Left ventricle myocardium inferior (tissue), 1 donor: ENCODE measurements around the gene CPXM2. TPM values are rescaled to one million over a fixed set of nuclear protein-coding genes. Genes with fewer than 3 reads are reported as not detected.

Experiments
- DNase-seq: peaks from one replicate; pipeline ENCODE4 v3.0.0-alpha.2; 2020
- H3K27ac ChIP-seq: fragments of 200-600 bp; replicated peaks from 2 replicates; pipeline ENCODE4 v1.8.0; 2021
- H3K27me3 ChIP-seq: fragments of 200-600 bp; 2 replicates; pipeline ENCODE4 v1.8.0; 2021; ENCODE audit warnings: low read depth
- H3K36me3 ChIP-seq: fragments of 200-600 bp; 2 replicates; pipeline ENCODE4 v1.8.0; 2021
- H3K4me1 ChIP-seq: fragments of 200-600 bp; 2 replicates; pipeline ENCODE4 v1.8.0; 2021
- H3K4me3 ChIP-seq: fragments of 200-600 bp; 2 replicates; pipeline ENCODE4 v1.8.0; 2021; ENCODE audit warnings: mild to moderate bottlenecking, moderate library complexity
- H3K9me3 ChIP-seq: fragments of 200-600 bp; replicated peaks from 2 replicates; pipeline ENCODE4 v1.8.0; 2021
- CTCF ChIP-seq: fragments of 200-600 bp; IDR thresholded peaks from 2 replicates; pipeline ENCODE4 v1.8.0; 2021; ENCODE audit warnings: antibody characterized with exemption, mild to moderate bottlenecking, borderline replicate concordance
- intact Hi-C: fragments of 100-400 bp; cut with micrococcal nuclease; formaldehyde crosslinking; loops from one replicate; pipeline ENCODE4 v1.11.0; 2022
- total RNA-seq: library from RNA; stranded (reverse); fragmentation: NEBNext Ultra II Directional; extraction: Animal tissue kit (Norgen Biotek cat#: 25700); gene quantifications from one replicate; pipeline ENCODE4 v1.2.1, GENCODE V29; 2021
- donor health status: DM: no; HTN: yes; CAD: no; lungs with severe emphysema.

Gene CPXM2
- total RNA-seq, 1 donor from 2014 or later: 4.5 TPM

- no peak for TF ChIP-seq CTCF
- peaks cover 52% of the 10 kb centered on the region for H3K27me3 ChIP-seq
- H3K27ac ChIP-seq: no peak overlapping the region
- H3K4me3 ChIP-seq: no peak overlapping the region
- DNase-seq: no peak
- intact Hi-C loops: no loop called here
- H3K36me3 ChIP-seq: no peaks in the 10 kb centered on the region
- H3K9me3 ChIP-seq: peaks cover 8% of the 10 kb centered on the region
- no peaks in the 10 kb centered on the region for H3K4me1 ChIP-seq
Measured at GRCh38 chr10:123747426-123747825, 144.2 kb downstream of the CPXM2 start.

GRCh38 chr10:123746942-123747341 lies 144.7 kb downstream of the CPXM2 start:
- H3K4me3 ChIP-seq: no peak overlapping the region
- peaks cover 52% of the 10 kb centered on the region for H3K27me3 ChIP-seq
- no peak for DNase-seq
- no peaks in the 10 kb centered on the region for H3K4me1 ChIP-seq
- no peaks in the 10 kb centered on the region for H3K36me3 ChIP-seq
- no peak overlapping the region for H3K27ac ChIP-seq
- no peak for TF ChIP-seq CTCF
- H3K9me3 ChIP-seq: peaks cover 8% of the 10 kb centered on the region
- intact Hi-C loops: no loop called here

- intact Hi-C loops: no loop called here
- Histone ChIP-seq H3K36me3 (no peaks in the 10 kb centered on the region), H3K4me1 (no peaks in the 10 kb centered on the region), H3K4me3 (no peak overlapping the region), H3K27me3 (peaks cover 51% of the 10 kb centered on the region), H3K27ac (no peak overlapping the region), H3K9me3 (peaks cover 8% of the 10 kb centered on the region)
- TF ChIP-seq CTCF: no peak
- DNase-seq: no peak
Measured at GRCh38 chr10:123746520-123746919, 145.1 kb downstream of the CPXM2 start.

- H3K4me1 ChIP-seq: no peaks in the 10 kb centered on the region
- intact Hi-C loops: no loop called here
- no peak for DNase-seq
- no peak for TF ChIP-seq CTCF
- H3K36me3 ChIP-seq: no peaks in the 10 kb centered on the region
- H3K27me3 ChIP-seq: peaks cover 53% of the 10 kb centered on the region
- no peak overlapping the region for H3K4me3 ChIP-seq
- H3K9me3 ChIP-seq: peaks cover 4% of the 10 kb centered on the region
- no peak overlapping the region for H3K27ac ChIP-seq
Measured at GRCh38 chr10:123746061-123746460, 145.5 kb downstream of the CPXM2 start.

GRCh38 chr10:123744224-123744536 lies 147.4 kb downstream of the CPXM2 start:
- H3K4me3 ChIP-seq: no peak overlapping the region

More at GRCh38 chr10:123744224-123744536, 147.4 kb downstream of the CPXM2 start:
- no peaks in the 10 kb centered on the region for H3K9me3 ChIP-seq
- no peak for TF ChIP-seq CTCF
- no peaks in the 10 kb centered on the region for H3K36me3 ChIP-seq
- DNase-seq: no peak
- intact Hi-C loops: no loop called here
- H3K4me1 ChIP-seq: no peaks in the 10 kb centered on the region
- H3K27ac ChIP-seq: no peak overlapping the region
- peaks cover 57% of the 10 kb centered on the region for H3K27me3 ChIP-seq
